Measurements from ENCODE around the gene SH3TC1.

SH3TC1 gene

DNA sequence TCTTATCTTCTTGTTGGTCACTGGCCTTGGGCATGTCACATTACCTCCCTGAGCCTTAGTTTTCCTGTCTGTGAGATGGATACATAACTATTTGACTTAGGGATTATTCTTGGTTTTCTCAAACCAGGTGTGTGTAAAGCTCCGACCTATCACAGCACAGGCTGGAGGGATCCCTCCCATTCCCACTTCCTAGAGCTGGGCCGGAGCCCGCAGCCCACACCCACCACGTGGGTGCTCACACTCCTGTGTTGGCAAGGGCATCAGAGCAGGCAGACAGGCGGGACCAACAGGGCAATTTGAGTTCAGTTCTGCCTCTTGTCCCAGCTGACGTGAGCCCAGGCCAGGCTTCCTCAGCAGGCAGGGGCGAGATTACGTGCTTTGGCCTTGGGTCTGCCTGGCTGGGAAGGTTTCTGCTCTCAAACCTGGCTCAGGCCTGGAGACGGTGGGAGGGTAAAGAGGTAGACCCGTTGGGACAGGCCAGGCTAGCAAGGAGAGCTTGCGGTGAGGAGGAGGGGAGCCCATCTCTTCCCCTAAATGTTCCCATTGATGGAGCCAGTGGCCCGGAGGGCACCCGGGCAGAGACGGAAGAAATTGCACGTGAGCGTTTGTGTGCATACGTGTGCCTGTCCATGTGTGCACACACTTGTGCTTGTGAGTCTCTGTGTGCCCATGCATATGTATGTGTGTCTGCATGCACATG lies 734 bp upstream of the SH3TC1 start:
- Histone ChIP-seq H3K27me3 (replicated peaks; ENCODE audit: control insufficient read depth, insufficient read depth, low read length, poor library complexity, severe bottlenecking) (no peaks in the 10 kb centered on the region), H3K4me1 (ENCODE audit: control insufficient read depth, insufficient read depth, low read length, poor library complexity, severe bottlenecking) (peaks cover 44% of the 10 kb centered on the region)
- no peak for DNase-seq

DNA sequence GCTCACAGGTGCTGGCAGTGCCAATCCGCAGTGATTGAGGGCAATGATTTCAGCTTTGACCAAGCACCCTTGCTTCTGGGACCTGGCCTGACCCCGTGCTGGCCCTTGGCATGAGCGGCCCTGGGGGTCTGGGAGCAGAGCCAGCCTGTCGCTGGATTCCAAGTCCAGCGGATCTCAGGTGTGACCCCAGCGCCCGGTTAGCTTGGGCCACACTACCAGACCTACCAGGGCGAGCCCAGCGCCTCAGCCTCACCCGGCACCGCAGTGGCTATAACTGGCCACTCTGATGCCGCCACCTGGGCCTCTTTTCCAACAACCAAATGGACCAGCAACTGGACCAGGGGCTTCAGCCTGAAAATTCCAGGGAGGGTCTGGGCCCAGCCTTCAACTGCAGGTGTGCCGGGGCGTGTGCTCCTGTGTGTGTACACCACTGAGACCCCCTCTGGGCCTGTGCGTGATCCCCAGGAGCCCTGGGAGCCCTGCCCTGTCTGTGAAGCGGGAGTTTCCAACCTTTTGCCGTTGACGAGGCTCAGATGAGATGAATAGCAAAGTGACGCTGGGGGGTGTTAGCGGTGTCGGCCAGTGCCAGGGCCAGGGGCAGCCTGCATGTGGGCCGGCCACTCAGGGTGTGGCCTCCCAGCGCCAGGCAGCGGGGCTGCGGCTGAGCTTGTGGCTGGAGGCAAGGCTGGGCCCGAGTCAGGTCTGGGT lies 658 bp downstream of the SH3TC1 start:
- Histone ChIP-seq H3K27me3 (replicated peaks; ENCODE audit: control insufficient read depth, insufficient read depth, low read length, poor library complexity, severe bottlenecking) (no peaks in the 10 kb centered on the region), H3K27ac (ENCODE audit: insufficient read depth, low read length, poor library complexity, severe bottlenecking) (peak overlapping the region; percentile 85), H3K9me3 (ENCODE audit: control insufficient read depth, low read length) (no peaks in the 10 kb centered on the region), H3K4me3 (ENCODE audit: insufficient read depth, low read depth, low read length, poor library complexity, severe bottlenecking) (peak overlapping the region; percentile 86), H3K4me1 (ENCODE audit: control insufficient read depth, insufficient read depth, low read length, poor library complexity, severe bottlenecking) (peaks cover 44% of the 10 kb centered on the region), H3K36me3 (ENCODE audit: control insufficient read depth, insufficient read depth, low read length) (no peaks in the 10 kb centered on the region)
- DNase-seq: no peak

More for the DNA sequence above, 734 bp upstream of the SH3TC1 start:
- Histone ChIP-seq H3K4me3 (ENCODE audit: insufficient read depth, low read depth, low read length, poor library complexity, severe bottlenecking) (peak overlapping the region; percentile 86), H3K9me3 (ENCODE audit: control insufficient read depth, low read length) (no peaks in the 10 kb centered on the region), H3K36me3 (ENCODE audit: control insufficient read depth, insufficient read depth, low read length) (no peaks in the 10 kb centered on the region), H3K27ac (ENCODE audit: insufficient read depth, low read length, poor library complexity, severe bottlenecking) (peak overlapping the region; percentile 85)

DNA sequence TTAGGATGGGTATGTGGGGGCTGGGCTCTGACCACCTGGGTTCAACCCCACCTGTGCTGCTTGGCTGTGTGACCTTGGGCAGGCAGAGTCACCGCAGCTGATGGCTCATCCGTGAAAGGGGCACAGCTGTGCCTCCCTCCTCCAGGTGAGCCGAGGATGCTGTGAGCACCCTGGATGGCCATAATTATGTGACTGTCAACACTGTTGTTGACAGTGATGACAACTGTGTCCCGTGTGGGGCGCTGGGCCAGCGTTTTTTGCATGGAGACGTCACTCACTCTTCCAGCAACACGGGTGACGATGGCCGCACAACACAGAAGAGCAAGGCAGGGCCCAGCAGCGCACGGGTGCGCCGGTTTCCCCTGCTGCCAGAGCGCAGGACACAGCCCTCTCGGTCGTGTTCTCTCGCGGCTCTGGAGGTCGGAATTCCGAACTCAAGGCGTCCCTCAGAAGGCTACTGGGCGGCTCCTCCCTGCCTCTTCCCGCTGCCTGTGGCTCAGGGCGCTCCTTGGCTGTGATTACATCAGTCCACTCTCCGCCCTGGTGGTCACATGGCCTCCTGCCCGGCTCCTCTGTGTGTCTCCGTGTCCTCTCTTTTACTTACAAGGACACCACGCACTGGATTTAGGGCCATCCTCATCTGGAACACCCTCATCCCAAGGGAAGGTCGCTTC lies 1.3 kb downstream of the SH3TC1 start:
- H3K36me3 ChIP-seq (ENCODE audit: control insufficient read depth, insufficient read depth, low read length): no peaks in the 10 kb centered on the region
- DNase-seq: peak in 2 of 3 donors; percentile 27 to 31
- H3K9me3 ChIP-seq (ENCODE audit: control insufficient read depth, low read length): no peaks in the 10 kb centered on the region
- H3K27me3 ChIP-seq (replicated peaks; ENCODE audit: control insufficient read depth, insufficient read depth, low read length, poor library complexity, severe bottlenecking): no peaks in the 10 kb centered on the region
- peaks cover 44% of the 10 kb centered on the region for H3K4me1 ChIP-seq (ENCODE audit: control insufficient read depth, insufficient read depth, low read length, poor library complexity, severe bottlenecking)
- H3K27ac ChIP-seq (ENCODE audit: insufficient read depth, low read length, poor library complexity, severe bottlenecking): peak overlapping the region; percentile 85
- peak overlapping the region; percentile 86 for H3K4me3 ChIP-seq (ENCODE audit: insufficient read depth, low read depth, low read length, poor library complexity, severe bottlenecking)

DNA sequence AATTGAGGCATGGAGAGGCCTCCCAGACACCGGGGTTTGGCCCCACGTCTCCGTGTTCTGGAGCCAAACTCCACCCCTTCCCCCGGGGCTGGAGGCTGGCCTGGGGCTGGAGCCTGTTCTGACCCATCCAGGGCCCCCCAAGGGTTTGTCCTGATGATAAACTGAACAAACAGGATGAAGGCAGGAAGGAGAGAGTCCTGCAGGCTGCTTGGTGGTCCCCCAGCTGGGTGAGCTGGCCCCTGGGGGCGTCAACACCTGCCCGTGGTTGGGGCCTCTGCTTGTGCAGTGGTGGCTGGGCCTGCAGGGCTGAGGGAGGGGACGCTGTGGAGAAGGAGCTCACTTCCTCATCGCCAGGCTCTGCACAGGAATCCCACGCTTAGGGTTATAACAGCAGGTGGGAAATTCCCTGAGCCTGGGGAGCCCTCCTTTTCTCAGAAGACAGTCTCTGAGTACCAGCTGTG lies 2.3 kb downstream of the SH3TC1 start:
- H3K36me3 ChIP-seq (ENCODE audit: control insufficient read depth, insufficient read depth, low read length): no peaks in the 10 kb centered on the region
- DNase-seq: peak in 2 of 3 donors; percentile 11 to 21
- H3K27me3 ChIP-seq (replicated peaks; ENCODE audit: control insufficient read depth, insufficient read depth, low read length, poor library complexity, severe bottlenecking): no peaks in the 10 kb centered on the region
- peak overlapping the region; percentile 86 for H3K4me3 ChIP-seq (ENCODE audit: insufficient read depth, low read depth, low read length, poor library complexity, severe bottlenecking)
- no peaks in the 10 kb centered on the region for H3K9me3 ChIP-seq (ENCODE audit: control insufficient read depth, low read length)
- H3K27ac ChIP-seq (ENCODE audit: insufficient read depth, low read length, poor library complexity, severe bottlenecking): peak overlapping the region; percentile 85
- H3K4me1 ChIP-seq (ENCODE audit: control insufficient read depth, insufficient read depth, low read length, poor library complexity, severe bottlenecking): peaks cover 44% of the 10 kb centered on the region

DNA sequence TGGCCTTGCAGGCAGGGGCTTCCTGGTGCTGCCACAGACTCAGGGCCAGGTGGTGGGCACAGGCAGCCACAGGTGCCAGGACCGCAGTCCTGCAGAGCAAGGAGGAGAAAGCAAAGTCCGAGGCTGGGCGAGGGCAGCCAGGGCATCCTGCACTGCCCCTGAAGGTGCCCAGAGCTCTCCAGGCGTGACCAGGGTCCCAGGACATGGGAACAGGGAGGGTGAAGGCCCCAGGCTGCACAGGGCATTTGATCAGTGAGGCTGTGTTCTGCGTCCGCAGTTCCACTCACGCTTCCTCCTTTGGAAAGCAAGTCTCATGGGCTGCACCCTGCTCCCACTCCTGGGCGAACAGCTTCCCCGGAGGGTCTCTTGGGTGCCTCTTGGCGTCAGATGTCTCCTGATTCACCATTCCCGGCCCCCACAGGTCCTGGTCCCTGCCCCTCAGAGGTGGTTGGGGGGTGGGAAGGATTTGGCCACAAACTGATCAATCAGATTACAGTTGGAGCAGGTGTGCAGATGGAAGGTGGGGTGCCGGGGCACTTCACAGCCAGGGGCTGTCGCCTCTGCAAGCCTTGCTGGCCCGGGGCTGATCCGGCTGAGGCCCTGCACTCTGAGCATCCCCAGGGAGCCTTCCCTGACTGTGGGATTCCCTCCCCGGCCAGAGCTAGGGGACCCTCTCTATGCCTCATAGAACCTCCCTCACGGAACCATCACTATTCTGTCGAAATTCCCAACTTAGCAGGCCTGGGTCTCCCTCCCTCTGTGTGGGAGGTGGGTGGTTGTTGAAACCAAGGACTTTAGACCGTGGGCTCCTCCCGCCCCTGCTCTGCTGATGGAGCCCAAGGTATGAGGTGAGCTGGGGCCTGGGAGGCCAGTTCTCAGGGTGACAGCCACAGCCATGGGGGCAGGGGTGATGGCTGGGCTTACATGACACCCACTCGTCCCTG lies 3.3 kb downstream of the SH3TC1 start:
- Histone ChIP-seq H3K4me1 (ENCODE audit: control insufficient read depth, insufficient read depth, low read length, poor library complexity, severe bottlenecking) (peaks cover 44% of the 10 kb centered on the region), H3K9me3 (ENCODE audit: control insufficient read depth, low read length) (no peaks in the 10 kb centered on the region), H3K27ac (ENCODE audit: insufficient read depth, low read length, poor library complexity, severe bottlenecking) (no peak overlapping the region), H3K36me3 (ENCODE audit: control insufficient read depth, insufficient read depth, low read length) (no peaks in the 10 kb centered on the region), H3K4me3 (ENCODE audit: insufficient read depth, low read depth, low read length, poor library complexity, severe bottlenecking) (peak overlapping the region; percentile 86), H3K27me3 (replicated peaks; ENCODE audit: control insufficient read depth, insufficient read depth, low read length, poor library complexity, severe bottlenecking) (no peaks in the 10 kb centered on the region)
- DNase-seq: no peak

DNA sequence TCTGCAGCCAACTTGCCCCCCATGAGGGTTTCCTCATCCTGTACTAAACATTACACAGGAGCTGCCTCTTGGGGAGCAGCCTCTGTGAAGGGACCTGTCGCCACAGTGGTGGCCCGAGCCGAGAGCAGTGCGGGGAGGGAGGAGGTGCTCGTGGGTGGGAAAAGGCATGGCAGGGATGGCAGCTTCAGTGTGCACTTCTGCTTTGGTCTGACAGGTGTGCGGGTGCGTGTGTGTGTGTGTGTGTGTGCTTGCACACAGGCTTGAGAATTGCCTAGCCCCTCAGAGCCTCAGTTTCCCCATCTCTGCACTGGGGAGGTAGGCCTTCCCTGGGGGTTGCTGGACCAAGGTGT lies 3.9 kb downstream of the SH3TC1 start:
- H3K27me3 ChIP-seq (replicated peaks; ENCODE audit: control insufficient read depth, insufficient read depth, low read length, poor library complexity, severe bottlenecking): no peaks in the 10 kb centered on the region
- no peak overlapping the region for H3K27ac ChIP-seq (ENCODE audit: insufficient read depth, low read length, poor library complexity, severe bottlenecking)
- DNase-seq: no peak
- peaks cover 2% of the 10 kb centered on the region for H3K36me3 ChIP-seq (ENCODE audit: control insufficient read depth, insufficient read depth, low read length)
- H3K9me3 ChIP-seq (ENCODE audit: control insufficient read depth, low read length): no peaks in the 10 kb centered on the region
- peaks cover 44% of the 10 kb centered on the region for H3K4me1 ChIP-seq (ENCODE audit: control insufficient read depth, insufficient read depth, low read length, poor library complexity, severe bottlenecking)
- no peak overlapping the region for H3K4me3 ChIP-seq (ENCODE audit: insufficient read depth, low read depth, low read length, poor library complexity, severe bottlenecking)

DNA sequence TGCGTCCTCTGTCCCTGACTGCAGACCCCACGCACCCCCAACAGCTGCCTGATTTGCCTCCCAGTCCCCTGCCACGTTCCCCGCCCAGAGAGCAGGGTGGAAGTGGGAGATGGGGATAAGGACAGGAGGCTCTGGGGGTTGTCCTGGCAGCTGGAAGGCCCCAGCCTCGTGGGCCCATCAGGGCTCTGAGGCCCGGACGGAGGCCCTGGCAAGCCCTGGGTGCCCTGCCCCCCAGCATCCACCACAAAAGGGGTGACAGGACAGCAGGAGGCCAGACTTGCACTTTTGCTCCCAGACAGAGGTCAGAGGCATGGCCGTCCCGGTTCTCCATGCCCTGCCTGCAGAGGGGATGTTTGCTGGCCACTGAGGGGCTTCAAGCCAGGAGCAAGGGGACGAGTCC lies 4.7 kb downstream of the SH3TC1 start:
- no peak for DNase-seq
- Histone ChIP-seq H3K36me3 (ENCODE audit: control insufficient read depth, insufficient read depth, low read length) (peaks cover 8% of the 10 kb centered on the region), H3K27me3 (replicated peaks; ENCODE audit: control insufficient read depth, insufficient read depth, low read length, poor library complexity, severe bottlenecking) (no peaks in the 10 kb centered on the region), H3K9me3 (ENCODE audit: control insufficient read depth, low read length) (no peaks in the 10 kb centered on the region), H3K4me3 (ENCODE audit: insufficient read depth, low read depth, low read length, poor library complexity, severe bottlenecking) (no peak overlapping the region), H3K27ac (ENCODE audit: insufficient read depth, low read length, poor library complexity, severe bottlenecking) (no peak overlapping the region), H3K4me1 (ENCODE audit: control insufficient read depth, insufficient read depth, low read length, poor library complexity, severe bottlenecking) (peaks cover 38% of the 10 kb centered on the region)

DNA sequence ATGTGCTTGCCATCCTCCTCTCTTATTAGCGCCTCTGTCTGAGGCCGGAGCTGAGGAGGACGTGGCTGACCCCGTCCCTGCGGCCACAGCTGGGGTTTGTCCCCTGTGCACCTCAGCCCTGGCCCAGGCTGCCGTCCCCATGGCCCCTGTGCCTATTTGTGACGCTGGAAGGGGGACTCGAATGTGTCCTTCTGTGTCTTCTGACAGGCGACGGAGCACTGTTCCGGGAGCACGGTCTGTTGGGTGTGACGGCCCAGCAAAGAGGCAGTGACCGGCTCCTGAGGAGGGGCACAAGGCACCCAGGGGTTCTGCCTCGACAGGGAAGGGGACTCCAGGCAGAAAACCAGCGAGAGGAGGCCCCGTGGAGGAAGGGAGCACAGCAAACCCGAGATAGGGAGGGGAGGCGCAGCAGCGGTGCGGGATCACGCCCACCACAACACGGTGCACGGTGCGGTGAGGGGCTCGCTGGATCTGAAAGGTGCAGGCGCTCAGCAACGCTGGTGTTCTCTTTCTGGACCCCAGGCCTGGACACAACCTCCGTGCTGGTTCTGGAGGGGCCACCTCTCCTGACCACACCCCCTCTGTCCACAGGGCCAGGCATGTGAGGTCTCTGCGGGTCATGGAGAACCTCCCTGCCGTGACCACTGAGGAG lies 5.6 kb downstream of the SH3TC1 start:
- no peak overlapping the region for H3K4me3 ChIP-seq (ENCODE audit: insufficient read depth, low read depth, low read length, poor library complexity, severe bottlenecking)
- no peaks in the 10 kb centered on the region for H3K27me3 ChIP-seq (replicated peaks; ENCODE audit: control insufficient read depth, insufficient read depth, low read length, poor library complexity, severe bottlenecking)
- no peak overlapping the region for H3K27ac ChIP-seq (ENCODE audit: insufficient read depth, low read length, poor library complexity, severe bottlenecking)
- no peaks in the 10 kb centered on the region for H3K9me3 ChIP-seq (ENCODE audit: control insufficient read depth, low read length)
- peaks cover 30% of the 10 kb centered on the region for H3K4me1 ChIP-seq (ENCODE audit: control insufficient read depth, insufficient read depth, low read length, poor library complexity, severe bottlenecking)
- H3K36me3 ChIP-seq (ENCODE audit: control insufficient read depth, insufficient read depth, low read length): peaks cover 10% of the 10 kb centered on the region
- no peak for DNase-seq

DNA sequence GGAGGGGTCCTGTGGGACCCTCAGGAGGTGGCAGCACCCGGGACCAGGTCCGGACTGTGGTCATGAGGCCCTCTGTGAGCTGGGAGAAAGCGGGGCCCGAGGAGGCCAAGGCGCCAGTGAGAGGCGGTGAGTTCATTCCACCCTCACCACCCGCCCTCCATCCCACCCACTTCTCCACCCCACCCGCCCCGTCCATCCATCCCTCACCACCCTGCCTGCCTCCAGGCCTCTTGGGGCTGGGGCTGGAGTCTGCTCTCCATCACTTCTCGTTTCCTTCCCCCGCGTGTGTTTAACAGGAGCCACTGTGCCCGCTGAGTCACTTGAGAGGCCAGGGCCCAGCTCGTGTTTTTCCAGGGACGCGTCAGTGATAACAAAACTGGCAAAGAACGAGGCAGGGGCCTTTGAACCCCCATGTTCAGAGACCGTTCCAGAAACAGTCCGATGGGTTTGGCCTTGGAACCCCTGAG lies 6.2 kb downstream of the SH3TC1 start:
- Histone ChIP-seq H3K9me3 (ENCODE audit: control insufficient read depth, low read length) (no peaks in the 10 kb centered on the region), H3K27me3 (replicated peaks; ENCODE audit: control insufficient read depth, insufficient read depth, low read length, poor library complexity, severe bottlenecking) (no peaks in the 10 kb centered on the region), H3K4me1 (ENCODE audit: control insufficient read depth, insufficient read depth, low read length, poor library complexity, severe bottlenecking) (peaks cover 24% of the 10 kb centered on the region), H3K4me3 (ENCODE audit: insufficient read depth, low read depth, low read length, poor library complexity, severe bottlenecking) (no peak overlapping the region), H3K27ac (ENCODE audit: insufficient read depth, low read length, poor library complexity, severe bottlenecking) (no peak overlapping the region), H3K36me3 (ENCODE audit: control insufficient read depth, insufficient read depth, low read length) (peaks cover 10% of the 10 kb centered on the region)
- DNase-seq: no peak
